H9 (cell line): ENCODE measurements around the gene UBE3B. TPM values are rescaled to one million over a fixed set of nuclear protein-coding genes. Genes with fewer than 3 reads are reported as not detected.

ENCODE experiments used
- DNase-seq: peaks from one replicate; pipeline ENCODE4 v3.0.0-alpha.2; 2017
- H2AFZ ChIP-seq: one replicate; pipeline ENCODE4 v1.6.1; 2013; ENCODE audit warnings: mild to moderate bottlenecking, low read length, control low read depth, moderate library complexity
- H2AK5ac ChIP-seq: 2 replicates; pipeline ENCODE4 v1.6.1; 2013; ENCODE audit warnings: low read length, control low read depth, mixed read lengths; ENCODE audit not compliant: insufficient read length
- H2BK120ac ChIP-seq: one replicate; pipeline ENCODE4 v1.6.1; 2013; ENCODE audit warnings: low read depth, mild to moderate bottlenecking, low read length, control low read depth, inconsistent platforms; ENCODE audit not compliant: poor library complexity, severe bottlenecking
- H2BK12ac ChIP-seq: 2 replicates; pipeline ENCODE4 v1.6.1; 2013; ENCODE audit warnings: low read length, control low read depth, mixed read lengths, low read depth; ENCODE audit not compliant: insufficient read length
- H2BK15ac ChIP-seq: 2 replicates; pipeline ENCODE4 v1.6.1; 2013; ENCODE audit warnings: low read depth, low read length, control low read depth
- H2BK20ac ChIP-seq: one replicate; pipeline ENCODE4 v1.6.1; 2013; ENCODE audit warnings: low read depth, mild to moderate bottlenecking, low read length, control low read depth, inconsistent platforms; ENCODE audit not compliant: poor library complexity, severe bottlenecking
- H2BK5ac ChIP-seq: 2 replicates; pipeline ENCODE4 v1.6.1; 2013; ENCODE audit warnings: low read length, control low read depth, mixed read lengths; ENCODE audit not compliant: insufficient read length
- H3K14ac ChIP-seq: 2 replicates; pipeline ENCODE4 v1.6.1; 2013; ENCODE audit warnings: low read length, control low read depth; ENCODE audit not compliant: insufficient read depth
- H3K18ac ChIP-seq: 2 replicates; pipeline ENCODE4 v1.6.1; 2013; ENCODE audit warnings: low read depth, mild to moderate bottlenecking, mixed read lengths, low read length, control low read depth; ENCODE audit not compliant: insufficient read length
- H3K23ac ChIP-seq: 2 replicates; pipeline ENCODE4 v1.6.1; 2013; ENCODE audit warnings: low read length, control low read depth, mixed read lengths, low read depth; ENCODE audit not compliant: insufficient read length
- H3K23me2 ChIP-seq: 2 replicates; pipeline ENCODE4 v1.6.1; 2013; ENCODE audit warnings: low read depth, mild to moderate bottlenecking, mixed read lengths, low read length, control low read depth; ENCODE audit not compliant: insufficient read length, poor library complexity, severe bottlenecking
- H3K27ac ChIP-seq: 2 replicates; pipeline ENCODE4 v1.5.1; 2013; ENCODE audit warnings: low read length, control low read depth, mixed read lengths, low read depth; ENCODE audit not compliant: insufficient read length
- H3K27me3 ChIP-seq: 2 replicates; pipeline ENCODE4 v1.6.1; 2013; ENCODE audit warnings: low read length, control low read depth, inconsistent platforms; ENCODE audit not compliant: insufficient read depth
- H3K4ac ChIP-seq: 2 replicates; pipeline ENCODE4 v1.6.1; 2013; ENCODE audit warnings: low read depth, mild to moderate bottlenecking, control low read depth, inconsistent platforms, low read length, moderate library complexity
- H3K4me1 ChIP-seq: 2 replicates; pipeline ENCODE4 v1.6.1; 2013; ENCODE audit warnings: low read length, control low read depth, inconsistent platforms; ENCODE audit not compliant: insufficient read depth
- H3K4me2 ChIP-seq: 2 replicates; pipeline ENCODE4 v1.6.1; 2013; ENCODE audit warnings: low read length, control low read depth, mixed read lengths; ENCODE audit not compliant: insufficient read length, insufficient read depth
- H3K56ac ChIP-seq: 2 replicates; pipeline ENCODE4 v1.6.1; 2013; ENCODE audit warnings: low read depth, mild to moderate bottlenecking, mixed read lengths, low read length, control low read depth; ENCODE audit not compliant: insufficient read length
- H3K79me1 ChIP-seq: 2 replicates; pipeline ENCODE4 v1.6.1; 2013; ENCODE audit warnings: low read depth, mild to moderate bottlenecking, moderate library complexity, low read length, control low read depth, inconsistent platforms; ENCODE audit not compliant: insufficient read depth, poor library complexity, severe bottlenecking
- H3K79me2 ChIP-seq: 2 replicates; pipeline ENCODE4 v1.6.1; 2013; ENCODE audit warnings: low read length, control low read depth, inconsistent platforms; ENCODE audit not compliant: insufficient read depth
- H3K9ac ChIP-seq: 2 replicates; pipeline ENCODE4 v1.6.1; 2013; ENCODE audit warnings: low read length, control low read depth, mixed read lengths; ENCODE audit not compliant: insufficient read length; ENCODE audit errors: extremely low read depth
- H3K9me3 ChIP-seq: one replicate; pipeline ENCODE4 v1.6.1; 2013; ENCODE audit warnings: low read depth, low read length, inconsistent platforms; ENCODE audit not compliant: control insufficient read depth
- H3T11ph ChIP-seq: one replicate; pipeline ENCODE4 v1.6.1; 2013; ENCODE audit warnings: mild to moderate bottlenecking, low read length, control low read depth, inconsistent platforms
- H4K20me1 ChIP-seq: one replicate; pipeline ENCODE4 v1.6.1; 2013; ENCODE audit not compliant: control insufficient read depth, insufficient read length, insufficient read depth
- H4K5ac ChIP-seq: 2 replicates; pipeline ENCODE4 v1.6.1; 2013; ENCODE audit warnings: low read depth, mild to moderate bottlenecking, mixed read lengths, low read length, control low read depth; ENCODE audit not compliant: insufficient read length
- H4K8ac ChIP-seq: replicated peaks from 2 replicates; pipeline ENCODE4 v1.6.1; 2013; ENCODE audit warnings: low read length, control low read depth, mixed read lengths, low read depth; ENCODE audit not compliant: insufficient read length
- H4K91ac ChIP-seq: 2 replicates; pipeline ENCODE4 v1.6.1; 2013; ENCODE audit warnings: low read depth, mild to moderate bottlenecking, moderate library complexity, mixed read lengths, low read length, control low read depth; ENCODE audit not compliant: insufficient read length
- H3K27ac Mint-ChIP-seq, 3 experiments: 2 replicates in 2 of 3; 3 replicates in 1 of 3; pipeline ENCODE4 v1.8.0; 2020 to 2021; ENCODE audit warnings: mixed read lengths in 3 of 3, mild to moderate bottlenecking in 1 of 3, moderate library complexity in 1 of 3
- H3K27me3 Mint-ChIP-seq: 2 replicates; pipeline ENCODE4 v1.8.0; 2021; ENCODE audit warnings: low read depth, mild to moderate bottlenecking, moderate library complexity, mixed read lengths
- H3K36me3 Mint-ChIP-seq, 3 experiments: 2 replicates in 2 of 3; 3 replicates in 1 of 3; pipeline ENCODE4 v1.8.0; 2020 to 2021; ENCODE audit warnings: low read depth in 3 of 3, mixed read lengths in 3 of 3; ENCODE audit not compliant: insufficient read depth in 1 of 3
- H3K4me1 Mint-ChIP-seq, 2 experiments: 2 replicates each; pipeline ENCODE4 v1.8.0; 2020; ENCODE audit warnings: mixed read lengths in 2 of 2
- H3K4me3 Mint-ChIP-seq, 2 experiments: 2 replicates in 1 of 2; 3 replicates in 1 of 2; pipeline ENCODE4 v1.8.0; 2020 to 2021; ENCODE audit warnings: mild to moderate bottlenecking in 2 of 2, mixed read lengths in 2 of 2, moderate library complexity in 1 of 2
- H3K9me3 Mint-ChIP-seq, 2 experiments: 2 replicates in 1 of 2; 3 replicates in 1 of 2; pipeline ENCODE4 v1.8.0; 2020; ENCODE audit warnings: mild to moderate bottlenecking in 2 of 2, mixed read lengths in 2 of 2, moderate library complexity in 1 of 2
- CTCF ChIP-seq: fragments of 200-600 bp; sonication (generic); conservative IDR thresholded peaks from 3 replicates; pipeline ENCODE4 v1.8.0; 2021; ENCODE audit warnings: antibody characterized with exemption, mild to moderate bottlenecking
- total RNA-seq: library from RNA; stranded (reverse); gene quantifications from 2 replicates; pipeline ENCODE4 v1.2.1, GENCODE V29; 2021

The UBE3B gene
- total RNA-seq, 1 experiment from 2014 or later, result 24.2 TPM

GRCh38 chr12:109496306-109496705, 18.9 kb downstream of the UBE3B start:
- no peak overlapping the region for H4K5ac ChIP-seq
- H3K23ac ChIP-seq, result no peak overlapping the region
- H3K79me1 ChIP-seq, result no peaks in the 10 kb centered on the region
- DNase-seq, result no peak
- H3K14ac ChIP-seq, result no peak overlapping the region
- no peak overlapping the region for H2BK12ac ChIP-seq
- no peaks in the 10 kb centered on the region for H3K23me2 ChIP-seq
- no peak overlapping the region for H3K4me2 ChIP-seq
- Mint-ChIP-seq H3K27me3 (no peaks in the 10 kb centered on the region), H3K4me3 (no peak overlapping the region), H3K4me1 (peaks cover 0 to 7% of the 10 kb centered on the region in 2 experiments; a peak in 1 of 4 replicates), H3K9me3 (peaks cover 7% of the 10 kb centered on the region in 2 experiments), H3K36me3 (peaks cover 32 to 72% (median 50%) of the 10 kb centered on the region in 3 experiments), H3K27ac (no peak overlapping the region)
- no peak for TF ChIP-seq CTCF
- no peak overlapping the region for H2BK120ac ChIP-seq
- H2AK5ac ChIP-seq, result no peak overlapping the region
- no peaks in the 10 kb centered on the region for H3K4me1 ChIP-seq
- H4K91ac ChIP-seq, result no peak overlapping the region
- no peak overlapping the region for H3K9ac ChIP-seq
- H3K4ac ChIP-seq, result no peak overlapping the region
- H2BK20ac ChIP-seq, result no peak overlapping the region
- no peak overlapping the region for H3K27ac ChIP-seq
- no peak overlapping the region for H2AFZ ChIP-seq
- H3K79me2 ChIP-seq, result no peaks in the 10 kb centered on the region
- H3K18ac ChIP-seq, result no peak overlapping the region
- H2BK15ac ChIP-seq, result no peak overlapping the region
- H3K27me3 ChIP-seq, result no peaks in the 10 kb centered on the region
- H3T11ph ChIP-seq, result no peak overlapping the region
- H3K56ac ChIP-seq, result no peak overlapping the region
- no peaks in the 10 kb centered on the region for H4K20me1 ChIP-seq
- no peak overlapping the region for H2BK5ac ChIP-seq
- H4K8ac ChIP-seq, result no peak overlapping the region
- no peaks in the 10 kb centered on the region for H3K9me3 ChIP-seq
